Mammary epithelial cell (primary cell): ENCODE measurements around the gene KLB.
"Not testable (repeated sequence)": the region's sequence is repeated elsewhere in the genome, so short reads cannot be mapped to it uniquely, and the experiment has no call there.

Source experiments
- EZH2 ChIP-seq: IDR thresholded peaks from 2 replicates; pipeline ENCODE4 v1.6.1; 2012; ENCODE audit warnings: low read length, inconsistent platforms, borderline replicate concordance
- TF ChIP-seq, protein P1 (sequence below), 2 donors: IDR thresholded peaks in 1 of 2; conservative IDR thresholded peaks in 1 of 2; 2 replicates each; pipeline ENCODE4 v1.5.1; 2011 to 2012; ENCODE audit warnings: inconsistent platforms in 2 of 2, low read length in 2 of 2, mild to moderate bottlenecking in 2 of 2, control low read depth in 1 of 2, low read depth in 1 of 2; ENCODE audit not compliant: insufficient read depth in 1 of 2; ENCODE audit errors: extremely low read depth in 1 of 2

DNA sequence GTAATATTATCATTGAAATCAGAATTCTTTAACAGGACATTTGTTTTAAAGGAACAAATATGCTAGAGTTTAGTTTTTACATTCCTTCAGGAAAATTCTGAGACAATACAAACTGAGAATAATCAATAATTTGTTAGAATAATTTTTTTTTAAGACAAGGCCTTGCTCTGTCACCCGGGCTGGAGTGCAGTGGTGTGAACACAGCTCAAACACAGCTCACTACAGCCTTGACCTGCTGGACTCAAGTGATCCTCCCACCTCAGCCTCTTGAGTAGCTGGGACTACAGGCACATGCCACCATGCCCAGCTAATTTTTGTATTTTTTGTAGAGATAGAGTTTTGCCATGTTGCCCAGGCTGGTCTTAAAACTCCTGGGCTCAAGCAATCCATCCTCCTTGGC lies 18.6 kb downstream of the KLB start:
- TF ChIP-seq, protein P1, sequence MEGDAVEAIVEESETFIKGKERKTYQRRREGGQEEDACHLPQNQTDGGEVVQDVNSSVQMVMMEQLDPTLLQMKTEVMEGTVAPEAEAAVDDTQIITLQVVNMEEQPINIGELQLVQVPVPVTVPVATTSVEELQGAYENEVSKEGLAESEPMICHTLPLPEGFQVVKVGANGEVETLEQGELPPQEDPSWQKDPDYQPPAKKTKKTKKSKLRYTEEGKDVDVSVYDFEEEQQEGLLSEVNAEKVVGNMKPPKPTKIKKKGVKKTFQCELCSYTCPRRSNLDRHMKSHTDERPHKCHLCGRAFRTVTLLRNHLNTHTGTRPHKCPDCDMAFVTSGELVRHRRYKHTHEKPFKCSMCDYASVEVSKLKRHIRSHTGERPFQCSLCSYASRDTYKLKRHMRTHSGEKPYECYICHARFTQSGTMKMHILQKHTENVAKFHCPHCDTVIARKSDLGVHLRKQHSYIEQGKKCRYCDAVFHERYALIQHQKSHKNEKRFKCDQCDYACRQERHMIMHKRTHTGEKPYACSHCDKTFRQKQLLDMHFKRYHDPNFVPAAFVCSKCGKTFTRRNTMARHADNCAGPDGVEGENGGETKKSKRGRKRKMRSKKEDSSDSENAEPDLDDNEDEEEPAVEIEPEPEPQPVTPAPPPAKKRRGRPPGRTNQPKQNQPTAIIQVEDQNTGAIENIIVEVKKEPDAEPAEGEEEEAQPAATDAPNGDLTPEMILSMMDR (conservative IDR thresholded peaks at IDR 0.05 in 1 of 2, IDR thresholded peaks at IDR 0.05 in 1 of 2; ENCODE audit: extremely low read depth in 1 of 2, insufficient read depth in 1 of 2, low read depth in 1 of 2, low read length in 2 of 2): not testable (repeated sequence)
- not testable (repeated sequence) for TF ChIP-seq EZH2
